ENCODE data around the gene TPRG1.

TPRG1 gene

GRCh38 chr3:189363590-189364255 is 192.0 kb downstream of the TPRG1 start:
- no peak for FAIRE-seq

DNA sequence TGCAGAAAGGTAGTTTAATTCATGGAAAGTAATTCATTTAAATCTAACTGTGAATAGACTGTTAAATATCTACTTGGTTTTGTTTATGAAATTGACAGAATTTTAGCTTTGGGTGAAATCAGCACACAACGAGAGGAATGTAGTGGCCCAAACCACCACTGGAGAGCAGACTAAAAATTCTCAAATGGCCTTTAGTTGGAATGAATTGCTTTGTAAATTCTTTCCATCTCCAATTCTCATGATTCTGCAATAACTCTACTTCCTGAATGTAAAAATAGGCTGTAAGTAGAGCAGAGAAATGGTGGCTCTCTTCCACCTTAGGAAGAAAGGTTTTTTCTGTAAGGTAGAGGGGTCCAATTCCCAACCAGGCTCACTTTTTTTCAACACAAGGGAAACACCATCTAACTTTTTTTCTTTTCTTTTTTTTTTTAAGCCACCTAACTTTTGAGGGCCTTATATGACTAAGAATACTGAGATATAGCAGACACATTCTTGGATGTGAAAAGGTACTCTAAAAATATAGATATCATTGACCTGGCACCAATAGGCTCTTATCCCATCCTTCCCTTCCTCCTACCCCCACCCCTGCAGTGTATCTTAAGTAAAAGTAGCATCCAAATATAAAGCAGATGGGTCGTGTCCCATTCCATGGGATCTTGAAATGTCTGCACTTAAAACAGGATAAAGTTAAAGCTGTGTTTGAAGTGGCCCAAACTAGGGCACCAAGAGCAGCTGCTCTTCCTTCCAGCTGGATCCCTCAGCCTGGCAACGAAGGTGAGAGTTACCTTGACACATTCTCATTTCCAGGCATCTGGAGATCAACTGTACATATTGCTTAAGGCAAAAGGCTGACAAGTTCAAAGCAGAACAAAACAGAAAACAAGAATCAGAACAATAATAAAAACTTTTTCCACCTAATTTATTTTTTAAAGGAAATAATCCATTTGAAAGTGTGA is 194.1 kb downstream of the TPRG1 start:
- no peak for FAIRE-seq

DNA sequence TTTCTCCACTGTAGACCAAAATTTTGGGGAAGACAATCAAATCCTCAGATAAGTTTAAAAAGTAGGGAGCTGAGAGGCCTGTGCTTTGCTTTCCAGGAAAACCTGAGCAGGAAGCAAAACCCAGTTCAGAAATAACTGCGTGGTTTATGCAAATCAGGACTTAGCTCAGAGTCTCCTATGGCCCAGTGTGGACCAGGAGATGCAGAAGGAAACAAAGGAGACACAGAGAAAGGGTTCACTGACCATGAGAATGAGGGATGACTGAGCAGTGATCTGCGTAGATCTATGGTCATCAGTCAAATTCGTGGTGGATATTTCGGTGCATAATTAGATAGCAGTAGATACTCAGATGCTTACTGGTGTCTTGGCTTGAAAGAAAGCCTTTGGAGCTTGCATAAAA is 196.6 kb downstream of the TPRG1 start:
- no peak for FAIRE-seq

DNA sequence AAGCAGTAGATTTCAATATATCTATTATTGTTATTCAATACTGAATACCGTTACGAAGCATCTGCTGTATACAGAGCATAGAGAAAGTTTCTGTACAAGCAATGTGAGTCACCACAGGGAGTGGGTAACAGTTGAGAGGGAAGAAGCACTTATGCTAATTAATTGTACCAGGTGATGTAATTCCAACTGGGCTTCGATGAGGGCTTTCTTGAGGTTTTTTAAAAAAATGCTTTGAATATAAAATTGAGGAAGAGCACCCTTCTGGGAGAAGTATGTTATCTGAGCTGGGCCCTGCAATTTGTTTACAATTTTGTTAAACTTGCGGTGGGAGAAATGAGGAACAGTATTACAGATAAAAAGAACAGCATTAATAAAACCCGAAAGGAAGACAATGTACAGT is 197.9 kb downstream of the TPRG1 start:
- no peak for FAIRE-seq

DNA sequence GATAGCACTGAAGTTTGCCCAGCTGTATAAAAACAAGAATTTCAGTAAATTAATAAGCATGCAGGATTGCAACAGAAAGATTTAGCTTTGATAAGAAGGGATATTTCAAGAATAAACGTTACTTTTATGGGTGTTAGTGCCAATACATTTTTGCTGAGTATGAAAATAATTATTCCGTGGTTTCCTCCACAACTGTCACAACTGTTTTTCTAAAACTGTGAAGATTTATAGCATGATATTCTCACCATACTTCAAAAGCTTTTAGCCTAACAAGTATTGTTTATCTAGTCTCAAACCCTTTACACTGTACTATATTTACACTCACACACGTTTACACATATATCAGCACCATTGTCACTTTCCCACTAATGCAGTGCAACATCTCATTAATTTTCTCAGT is 200.5 kb downstream of the TPRG1 start:
- no peak for FAIRE-seq
